OCI-LY3 (cell line): ENCODE measurements around the gene DTNA.

ENCODE experiments used
- CTCF ChIP-seq: fragments of 200-600, 300-600 bp; sonication (generic); IDR thresholded peaks from 2 replicates; pipeline ENCODE4 v1.5.1; 2014; ENCODE audit warnings: antibody characterized with exemption, low read length, low read depth
- EZH2phosphoT487 ChIP-seq: fragments of 200-600 bp; shearing (Covaris generic); IDR thresholded peaks from 2 replicates; pipeline ENCODE4 v1.6.1; 2018; ENCODE audit warnings: antibody characterized with exemption, mixed run types, low read depth

- TF ChIP-seq CTCF (no peak), EZH2phosphoT487 (no peak)
These were observed 131.8 kb downstream of the DTNA start for GRCh38 chr18:34841891-34842290.
